GM12878 (cell line): ENCODE measurements around the gene INSC. TPM values are rescaled to one million over a fixed set of nuclear protein-coding genes. Genes with fewer than 3 reads are reported as not detected.

ENCODE experiments used
- ATAC-seq: fragments of 200-7000 bp; cut with Tn5 transposase; 3 replicates; pipeline ENCODE4 v1.9.1; 2020; ENCODE audit warnings: mild to moderate bottlenecking, moderate library complexity
- BruUV-seq: library from RNA; stranded (reverse); fragments of 400-500 nt; replicated peaks from 2 replicates; lab custom pipeline; 2021; lab: Mats Ljungman, UMichigan
- CTCF ChIA-PET: fragments of 300-600 bp; sonication (Branson Sonifier 250); formaldehyde crosslinking; extraction: SDS; loops from one replicate; lab custom pipeline; 2021; ENCODE audit warnings: inconsistent platforms; lab: Yijun Ruan, JAX
- POLR2A ChIA-PET: fragments of 350-600 bp; formaldehyde crosslinking; extraction: SDS; loops from one replicate; lab custom pipeline; 2021; ENCODE audit warnings: inconsistent platforms; lab: Charles Lee
- RAD21 ChIA-PET: fragments of 300-600 bp; sonication (Branson Sonifier 250); formaldehyde crosslinking; loops from one replicate; lab custom pipeline; 2023; ENCODE audit warnings: antibody characterized with exemption; ENCODE audit not compliant: unreplicated experiment; lab: Charles Lee
- SMC1A ChIA-PET: fragments of 300-600 bp; sonication (Branson Sonifier 250); formaldehyde crosslinking; loops from one replicate; lab custom pipeline; 2023; ENCODE audit not compliant: unreplicated experiment, uncharacterized antibody; lab: Charles Lee
- DNase-seq: peaks from one replicate; pipeline ENCODE4 v3.0.0-alpha.2; 2011; ENCODE audit warnings: low read depth, low spot score
- FAIRE-seq: peaks from 3 replicates; lab custom pipeline; 2011; peaks lifted over from hg19 to GRCh38; lab: Jason Lieb, UNC
- H2AFZ ChIP-seq: 2 replicates; pipeline ENCODE4 v1.6.0; 2011; ENCODE audit warnings: low read depth, low read length, control low read depth; ENCODE audit not compliant: control insufficient read depth
- H3K27ac ChIP-seq: 2 replicates; pipeline ENCODE4 v1.5.1; 2011; ENCODE audit warnings: control low read depth; ENCODE audit not compliant: control insufficient read depth, insufficient read depth
- H3K27me3 ChIP-seq, 2 experiments: replicated peaks in 1 of 2; 2 replicates each; pipeline versions ENCODE4 v1.6.0 to v1.6.1; 2011; ENCODE audit warnings: low read length in 1 of 2; ENCODE audit not compliant: control insufficient read depth in 2 of 2, insufficient read depth in 2 of 2
- H3K36me3 ChIP-seq, 2 experiments: 2 replicates each; pipeline ENCODE4 v1.5.1; 2011; ENCODE audit warnings: low read length in 1 of 2; ENCODE audit not compliant: control insufficient read depth in 2 of 2, insufficient read depth in 2 of 2
- H3K4me1 ChIP-seq: 2 replicates; pipeline ENCODE4 v1.6.1; 2011; ENCODE audit warnings: mild to moderate bottlenecking, low read length, moderate library complexity, mixed read lengths; ENCODE audit not compliant: control insufficient read depth, insufficient read depth
- H3K4me2 ChIP-seq: 2 replicates; pipeline ENCODE4 v1.6.0; 2011; ENCODE audit warnings: control low read depth; ENCODE audit not compliant: control insufficient read depth, insufficient read depth
- H3K4me3 ChIP-seq: fragments of 200-600 bp; sonication (generic); 2 replicates; pipeline ENCODE4 v1.5.1; 2016
- H3K79me2 ChIP-seq: 2 replicates; pipeline ENCODE4 v1.6.0; 2011; ENCODE audit warnings: low read length; ENCODE audit not compliant: control insufficient read depth, insufficient read depth
- H3K9ac ChIP-seq: 2 replicates; pipeline ENCODE4 v1.8.0; 2011; ENCODE audit warnings: low read length, control low read depth, mixed read lengths; ENCODE audit not compliant: control insufficient read depth, insufficient read depth
- H3K9me3 ChIP-seq: replicated peaks from 3 replicates; pipeline ENCODE4 v1.5.1; 2011; ENCODE audit warnings: mild to moderate bottlenecking, low read length; ENCODE audit not compliant: control insufficient read depth, insufficient read depth
- H4K20me1 ChIP-seq: 2 replicates; pipeline ENCODE4 v1.6.0; 2011; ENCODE audit not compliant: control insufficient read depth, insufficient read depth
- WGBS: methylation state at CpG from one replicate; pipeline ENCODE4 v1.1.6; 2016; ENCODE audit warnings: low lambda C conversion rate; ENCODE audit not compliant: insufficient replicate concordance, insufficient coverage; ENCODE audit errors: missing lambda C conversion rate; 5-methylcytosine and 5-hydroxymethylcytosine counted together
- in situ Hi-C: fragments of 300-500 bp; cut with MboI; formaldehyde crosslinking; loops from 9 replicates; pipeline ENCODE4 v1.14.3; 2018; ENCODE audit warnings: mixed read lengths
- intact Hi-C: fragments of 100-400 bp; cut with micrococcal nuclease; formaldehyde crosslinking; loops from one replicate; pipeline ENCODE4 v1.14.2; 2022; ENCODE audit not compliant: unreplicated experiment
- polyA plus RNA-seq, 11 experiments: library from polyadenylated mRNA; depleted of rRNA in 4 of 11; unstranded in 6 of 11; stranded (reverse) in 5 of 11; fragments of >200 nt; fragmentation: Nextera tagmentation in 4 of 11; fragmentation: Illumina TruSeq in 1 of 11; extraction: Ambion mirVana in 4 of 11; extraction: Trizol in 1 of 11; gene quantifications; 1 replicate in 1 of 11; 2 replicates in 10 of 11; pipeline versions ENCODE4 v1.2.1 to v1.2.3, GENCODE V29; 2011 to 2016; ENCODE audit warnings: inconsistent platforms in 2 of 11, missing spikeins in 2 of 11, low read depth in 1 of 11
- total RNA-seq, 4 experiments: library from RNA; depleted of rRNA in 3 of 4; stranded (reverse); fragments of >200 nt in 3 of 4; fragmentation: Illumina TruSeq in 1 of 4; extraction: Trizol in 1 of 4; gene quantifications; 2 replicates each; pipeline versions ENCODE4 v1.2.1 to v1.2.3, GENCODE V29; 2013 to 2021
- TF ChIP-seq, protein P1 (sequence below): fragments of 450-650 bp; IDR thresholded peaks from 2 replicates; pipeline ENCODE4 v1.6.1; 2018; ENCODE audit warnings: mild to moderate bottlenecking, low read depth, moderate library complexity; ENCODE audit not compliant: partially characterized antibody
- TF ChIP-seq, protein P2 (sequence below): fragments of 450-650 bp; IDR thresholded peaks from 2 replicates; pipeline ENCODE4 v1.6.1; 2018; ENCODE audit warnings: borderline replicate concordance, mild to moderate bottlenecking; ENCODE audit not compliant: partially characterized antibody
- TF ChIP-seq, protein P3 (sequence below): fragments of 450-650 bp; IDR thresholded peaks from 2 replicates; pipeline ENCODE4 v1.6.1; 2016; ENCODE audit warnings: mild to moderate bottlenecking

INSC gene
- total and polyA plus RNA-seq, 10 of the 15 experiments (the other 5 are each of a cell fraction or from before 2014, with no cell fraction given) = 0.13 to 0.33 TPM; not detected in 8

DNA sequence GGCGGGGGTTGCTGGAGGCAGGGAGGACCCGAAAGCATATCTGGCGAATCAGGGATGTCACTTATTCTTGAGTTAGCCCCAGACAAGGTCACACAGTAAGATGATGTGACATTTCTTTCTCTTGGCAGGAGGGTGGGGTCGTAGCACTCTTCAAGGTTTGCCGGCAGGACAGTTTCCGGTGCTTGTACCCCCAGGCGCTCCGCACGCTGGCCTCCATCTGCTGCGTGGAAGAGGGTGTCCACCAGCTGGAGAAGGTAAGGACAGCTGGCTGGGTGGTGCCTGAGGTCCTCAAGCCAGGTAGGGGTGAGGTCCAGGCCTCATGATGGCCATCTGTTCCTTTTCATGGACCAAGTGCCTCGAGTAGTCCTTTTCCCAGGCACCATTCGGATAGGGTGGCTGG is 86.0 kb downstream of the INSC start (continued):
- TF ChIP-seq, protein P1, sequence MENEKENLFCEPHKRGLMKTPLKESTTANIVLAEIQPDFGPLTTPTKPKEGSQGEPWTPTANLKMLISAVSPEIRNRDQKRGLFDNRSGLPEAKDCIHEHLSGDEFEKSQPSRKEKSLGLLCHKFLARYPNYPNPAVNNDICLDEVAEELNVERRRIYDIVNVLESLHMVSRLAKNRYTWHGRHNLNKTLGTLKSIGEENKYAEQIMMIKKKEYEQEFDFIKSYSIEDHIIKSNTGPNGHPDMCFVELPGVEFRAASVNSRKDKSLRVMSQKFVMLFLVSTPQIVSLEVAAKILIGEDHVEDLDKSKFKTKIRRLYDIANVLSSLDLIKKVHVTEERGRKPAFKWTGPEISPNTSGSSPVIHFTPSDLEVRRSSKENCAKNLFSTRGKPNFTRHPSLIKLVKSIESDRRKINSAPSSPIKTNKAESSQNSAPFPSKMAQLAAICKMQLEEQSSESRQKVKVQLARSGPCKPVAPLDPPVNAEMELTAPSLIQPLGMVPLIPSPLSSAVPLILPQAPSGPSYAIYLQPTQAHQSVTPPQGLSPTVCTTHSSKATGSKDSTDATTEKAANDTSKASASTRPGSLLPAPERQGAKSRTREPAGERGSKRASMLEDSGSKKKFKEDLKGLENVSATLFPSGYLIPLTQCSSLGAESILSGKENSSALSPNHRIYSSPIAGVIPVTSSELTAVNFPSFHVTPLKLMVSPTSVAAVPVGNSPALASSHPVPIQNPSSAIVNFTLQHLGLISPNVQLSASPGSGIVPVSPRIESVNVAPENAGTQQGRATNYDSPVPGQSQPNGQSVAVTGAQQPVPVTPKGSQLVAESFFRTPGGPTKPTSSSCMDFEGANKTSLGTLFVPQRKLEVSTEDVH = no peak

DNA sequence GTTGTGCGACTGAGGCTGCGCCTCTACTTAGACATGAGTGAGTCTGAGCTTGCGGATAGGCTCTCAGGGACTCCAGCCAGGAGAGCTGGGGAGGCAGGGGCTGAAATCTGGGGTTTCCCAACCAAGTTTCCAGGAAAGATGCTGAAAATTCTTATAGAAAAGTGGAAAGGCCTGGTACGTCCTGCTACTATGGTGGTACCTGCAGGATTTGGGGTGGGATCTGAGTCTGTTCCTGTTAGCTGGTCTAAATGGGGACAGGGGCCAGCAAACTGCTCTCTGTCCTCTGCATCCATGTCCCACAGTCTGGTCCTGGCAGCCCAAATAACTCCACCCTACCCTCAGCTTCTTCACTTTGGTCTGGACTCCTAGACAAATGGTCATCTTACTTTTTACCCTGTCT is 86.9 kb downstream of the INSC start:
- no peak overlapping the region for H3K4me3 ChIP-seq
- ChIA-PET RAD21 (no interaction called here), SMC1A (interaction anchor here (0.9 to 1.1 kb wide), 2 partner anchors 101 to 108 kb away, joined by 3 to 4 read pairs; no protein-coding TSS in a partner anchor), CTCF (interaction anchor here (1.0 kb wide), 1 partner anchor 9 kb away, joined by 3 read pairs; no protein-coding TSS in a partner anchor), POLR2A (no interaction called here)
- DNase-seq (no peak), ATAC-seq (no peak), FAIRE-seq (no peak)
- no peaks in the 10 kb centered on the region for H3K79me2 ChIP-seq
- H3K27me3 ChIP-seq = no peaks in the 10 kb centered on the region
- H4K20me1 ChIP-seq = no peaks in the 10 kb centered on the region
- 70% methylated on average over 4 of the region's 4 CpGs for WGBS
- TF ChIP-seq, protein P2, sequence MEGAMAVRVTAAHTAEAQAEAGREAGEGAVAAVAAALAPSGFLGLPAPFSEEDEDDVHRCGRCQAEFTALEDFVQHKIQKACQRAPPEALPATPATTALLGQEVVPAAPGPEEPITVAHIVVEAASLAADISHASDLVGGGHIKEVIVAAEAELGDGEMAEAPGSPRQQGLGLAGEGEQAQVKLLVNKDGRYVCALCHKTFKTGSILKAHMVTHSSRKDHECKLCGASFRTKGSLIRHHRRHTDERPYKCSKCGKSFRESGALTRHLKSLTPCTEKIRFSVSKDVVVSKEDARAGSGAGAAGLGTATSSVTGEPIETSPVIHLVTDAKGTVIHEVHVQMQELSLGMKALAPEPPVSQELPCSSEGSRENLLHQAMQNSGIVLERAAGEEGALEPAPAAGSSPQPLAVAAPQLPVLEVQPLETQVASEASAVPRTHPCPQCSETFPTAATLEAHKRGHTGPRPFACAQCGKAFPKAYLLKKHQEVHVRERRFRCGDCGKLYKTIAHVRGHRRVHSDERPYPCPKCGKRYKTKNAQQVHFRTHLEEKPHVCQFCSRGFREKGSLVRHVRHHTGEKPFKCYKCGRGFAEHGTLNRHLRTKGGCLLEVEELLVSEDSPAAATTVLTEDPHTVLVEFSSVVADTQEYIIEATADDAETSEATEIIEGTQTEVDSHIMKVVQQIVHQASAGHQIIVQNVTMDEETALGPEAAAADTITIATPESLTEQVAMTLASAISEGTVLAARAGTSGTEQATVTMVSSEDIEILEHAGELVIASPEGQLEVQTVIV = no peak
- TF ChIP-seq, protein P3, sequence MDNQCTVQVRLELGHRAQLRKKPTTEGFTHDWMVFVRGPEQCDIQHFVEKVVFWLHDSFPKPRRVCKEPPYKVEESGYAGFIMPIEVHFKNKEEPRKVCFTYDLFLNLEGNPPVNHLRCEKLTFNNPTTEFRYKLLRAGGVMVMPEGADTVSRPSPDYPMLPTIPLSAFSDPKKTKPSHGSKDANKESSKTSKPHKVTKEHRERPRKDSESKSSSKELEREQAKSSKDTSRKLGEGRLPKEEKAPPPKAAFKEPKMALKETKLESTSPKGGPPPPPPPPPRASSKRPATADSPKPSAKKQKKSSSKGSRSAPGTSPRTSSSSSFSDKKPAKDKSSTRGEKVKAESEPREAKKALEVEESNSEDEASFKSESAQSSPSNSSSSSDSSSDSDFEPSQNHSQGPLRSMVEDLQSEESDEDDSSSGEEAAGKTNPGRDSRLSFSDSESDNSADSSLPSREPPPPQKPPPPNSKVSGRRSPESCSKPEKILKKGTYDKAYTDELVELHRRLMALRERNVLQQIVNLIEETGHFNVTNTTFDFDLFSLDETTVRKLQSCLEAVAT = no peak
- intact Hi-C loops = no loop called here
- in situ Hi-C loops = no loop called here
- no peaks in the 10 kb centered on the region for H3K4me1 ChIP-seq
- no peak overlapping the region for H2AFZ ChIP-seq
- no peak overlapping the region for H3K9ac ChIP-seq
- no peaks in the 10 kb centered on the region for H3K36me3 ChIP-seq
- BruUV-seq = no TSS peak
- H3K9me3 ChIP-seq = no peaks in the 10 kb centered on the region
- H3K27ac ChIP-seq = no peak overlapping the region
- H3K4me2 ChIP-seq = no peak overlapping the region
